Measurements from ENCODE around the gene COL6A5.

The COL6A5 gene, protein sequence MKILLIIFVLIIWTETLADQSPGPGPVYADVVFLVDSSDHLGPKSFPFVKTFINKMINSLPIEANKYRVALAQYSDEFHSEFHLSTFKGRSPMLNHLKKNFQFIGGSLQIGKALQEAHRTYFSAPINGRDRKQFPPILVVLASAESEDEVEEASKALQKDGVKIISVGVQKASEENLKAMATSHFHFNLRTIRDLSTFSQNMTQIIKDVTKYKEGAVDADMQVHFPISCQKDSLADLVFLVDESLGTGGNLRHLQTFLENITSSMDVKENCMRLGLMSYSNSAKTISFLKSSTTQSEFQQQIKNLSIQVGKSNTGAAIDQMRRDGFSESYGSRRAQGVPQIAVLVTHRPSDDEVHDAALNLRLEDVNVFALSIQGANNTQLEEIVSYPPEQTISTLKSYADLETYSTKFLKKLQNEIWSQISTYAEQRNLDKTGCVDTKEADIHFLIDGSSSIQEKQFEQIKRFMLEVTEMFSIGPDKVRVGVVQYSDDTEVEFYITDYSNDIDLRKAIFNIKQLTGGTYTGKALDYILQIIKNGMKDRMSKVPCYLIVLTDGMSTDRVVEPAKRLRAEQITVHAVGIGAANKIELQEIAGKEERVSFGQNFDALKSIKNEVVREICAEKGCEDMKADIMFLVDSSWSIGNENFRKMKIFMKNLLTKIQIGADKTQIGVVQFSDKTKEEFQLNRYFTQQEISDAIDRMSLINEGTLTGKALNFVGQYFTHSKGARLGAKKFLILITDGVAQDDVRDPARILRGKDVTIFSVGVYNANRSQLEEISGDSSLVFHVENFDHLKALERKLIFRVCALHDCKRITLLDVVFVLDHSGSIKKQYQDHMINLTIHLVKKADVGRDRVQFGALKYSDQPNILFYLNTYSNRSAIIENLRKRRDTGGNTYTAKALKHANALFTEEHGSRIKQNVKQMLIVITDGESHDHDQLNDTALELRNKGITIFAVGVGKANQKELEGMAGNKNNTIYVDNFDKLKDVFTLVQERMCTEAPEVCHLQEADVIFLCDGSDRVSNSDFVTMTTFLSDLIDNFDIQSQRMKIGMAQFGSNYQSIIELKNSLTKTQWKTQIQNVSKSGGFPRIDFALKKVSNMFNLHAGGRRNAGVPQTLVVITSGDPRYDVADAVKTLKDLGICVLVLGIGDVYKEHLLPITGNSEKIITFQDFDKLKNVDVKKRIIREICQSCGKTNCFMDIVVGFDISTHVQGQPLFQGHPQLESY (N-terminal part only)

DNA sequence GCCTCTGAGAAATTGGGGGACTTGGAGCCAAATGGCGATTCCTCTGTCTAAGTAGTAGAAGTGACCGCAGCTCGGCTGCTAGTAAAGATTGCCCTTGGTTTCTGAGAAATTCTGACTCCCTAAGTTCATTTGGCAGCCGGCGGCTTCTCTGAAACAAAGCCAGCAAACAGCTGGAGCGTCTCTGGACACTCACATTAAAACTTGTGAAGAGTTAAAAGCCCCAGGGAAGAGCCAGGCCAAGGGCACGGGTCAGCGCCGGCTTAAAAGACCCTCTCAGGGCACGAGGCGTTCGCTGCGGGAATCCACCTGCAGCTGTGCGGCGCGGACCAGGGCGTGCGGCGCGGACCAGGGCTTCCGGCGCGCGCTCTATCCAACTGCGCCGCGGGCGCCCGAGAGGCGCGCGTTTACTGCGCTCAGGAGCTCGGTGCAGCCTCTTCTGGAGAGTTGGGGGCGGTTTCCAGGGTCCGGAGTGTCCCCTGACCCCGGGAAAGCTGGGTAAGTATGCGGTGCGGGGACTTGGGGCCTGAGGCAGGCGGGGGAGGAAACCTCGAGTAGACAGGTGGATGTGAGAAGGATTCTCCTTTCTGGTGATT, at the start of gene COL6A5:
Gene COL6A5 (plus strand): TSS at position 186 of the 593 bp plus-strand sequence. CDS start 27,967 bp downstream, outside the sequence.
- TF ChIP-seq, protein P1, sequence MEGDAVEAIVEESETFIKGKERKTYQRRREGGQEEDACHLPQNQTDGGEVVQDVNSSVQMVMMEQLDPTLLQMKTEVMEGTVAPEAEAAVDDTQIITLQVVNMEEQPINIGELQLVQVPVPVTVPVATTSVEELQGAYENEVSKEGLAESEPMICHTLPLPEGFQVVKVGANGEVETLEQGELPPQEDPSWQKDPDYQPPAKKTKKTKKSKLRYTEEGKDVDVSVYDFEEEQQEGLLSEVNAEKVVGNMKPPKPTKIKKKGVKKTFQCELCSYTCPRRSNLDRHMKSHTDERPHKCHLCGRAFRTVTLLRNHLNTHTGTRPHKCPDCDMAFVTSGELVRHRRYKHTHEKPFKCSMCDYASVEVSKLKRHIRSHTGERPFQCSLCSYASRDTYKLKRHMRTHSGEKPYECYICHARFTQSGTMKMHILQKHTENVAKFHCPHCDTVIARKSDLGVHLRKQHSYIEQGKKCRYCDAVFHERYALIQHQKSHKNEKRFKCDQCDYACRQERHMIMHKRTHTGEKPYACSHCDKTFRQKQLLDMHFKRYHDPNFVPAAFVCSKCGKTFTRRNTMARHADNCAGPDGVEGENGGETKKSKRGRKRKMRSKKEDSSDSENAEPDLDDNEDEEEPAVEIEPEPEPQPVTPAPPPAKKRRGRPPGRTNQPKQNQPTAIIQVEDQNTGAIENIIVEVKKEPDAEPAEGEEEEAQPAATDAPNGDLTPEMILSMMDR (IDR thresholded peaks at IDR 0.05; ENCODE audit: insufficient read depth, missing control alignments), result no peak
- no peak for FAIRE-seq
- no peak for DNase-seq (ENCODE audit: insufficient read length, low spot score)

DNA sequence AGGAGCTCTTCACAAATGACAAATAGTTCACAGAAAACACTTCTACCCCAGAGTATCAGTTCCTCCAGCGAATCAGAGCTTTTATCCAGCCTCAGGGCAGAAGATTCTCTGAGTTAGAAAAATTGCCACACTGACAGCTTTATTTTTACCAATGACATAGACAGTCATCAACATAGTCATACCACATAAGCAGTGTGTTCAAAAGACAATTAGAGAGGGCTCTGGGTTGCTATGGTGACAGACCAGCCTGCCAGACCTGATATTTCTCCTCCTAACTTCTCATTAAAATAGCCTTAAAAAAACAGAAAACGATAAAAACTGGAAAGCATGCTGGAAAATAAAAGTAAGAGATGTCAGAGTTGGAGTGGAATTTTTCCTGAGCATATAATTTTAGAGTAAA, 45.9 kb upstream of the COL6A5 start:
- TF ChIP-seq, protein P1 (IDR thresholded peaks at IDR 0.05; ENCODE audit: insufficient read depth, missing control alignments), result no peak
- no peak for DNase-seq (ENCODE audit: insufficient read length, low spot score)
- no peak for FAIRE-seq

DNA sequence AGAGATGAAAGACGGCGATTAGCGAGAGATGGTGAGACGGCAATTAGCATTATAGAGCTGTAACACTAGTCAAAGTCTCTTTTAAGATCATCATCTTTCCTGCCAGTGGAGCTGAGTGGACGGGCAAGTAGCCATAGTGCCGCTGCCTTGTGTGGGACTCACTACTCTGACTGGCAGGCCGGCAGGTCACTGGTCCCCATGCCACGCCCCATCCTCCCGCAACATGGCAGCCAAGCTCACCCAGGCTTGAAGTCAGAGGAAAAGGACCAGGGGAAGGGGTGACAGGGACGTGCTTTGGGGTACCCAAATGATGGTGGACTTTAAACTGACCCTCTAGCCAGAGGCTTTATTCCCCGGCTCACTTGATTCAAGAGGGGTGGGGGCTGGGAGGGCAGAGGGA, 44.6 kb upstream of the COL6A5 start:
- TF ChIP-seq, protein P1 (IDR thresholded peaks at IDR 0.05; ENCODE audit: insufficient read depth, missing control alignments), result no peak
- no peak for FAIRE-seq
- no peak for DNase-seq (ENCODE audit: insufficient read length, low spot score)

DNA sequence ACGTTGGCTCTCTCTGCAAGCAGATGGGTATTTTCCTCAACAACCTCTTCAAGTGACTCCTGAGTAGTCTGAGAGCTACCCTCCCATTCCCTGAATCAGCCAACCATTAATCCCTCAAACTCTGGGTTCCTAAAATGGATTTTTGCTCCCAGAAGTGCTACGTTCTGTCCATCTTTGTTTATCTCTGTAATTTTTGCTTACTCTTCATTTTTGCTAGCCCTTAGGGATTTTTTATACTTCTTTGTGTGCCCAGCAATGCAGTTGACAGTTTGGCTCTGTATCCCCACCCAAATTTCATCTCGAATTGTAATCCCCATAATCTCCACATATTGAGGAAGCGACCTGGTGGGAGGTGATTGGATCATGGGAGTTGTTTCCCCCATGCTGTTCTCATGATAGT, 35.4 kb upstream of the COL6A5 start:
- FAIRE-seq (no peak), DNase-seq (ENCODE audit: insufficient read length, low spot score) (no peak)
- TF ChIP-seq, protein P1 (IDR thresholded peaks at IDR 0.05; ENCODE audit: insufficient read depth, missing control alignments), result no peak

DNA sequence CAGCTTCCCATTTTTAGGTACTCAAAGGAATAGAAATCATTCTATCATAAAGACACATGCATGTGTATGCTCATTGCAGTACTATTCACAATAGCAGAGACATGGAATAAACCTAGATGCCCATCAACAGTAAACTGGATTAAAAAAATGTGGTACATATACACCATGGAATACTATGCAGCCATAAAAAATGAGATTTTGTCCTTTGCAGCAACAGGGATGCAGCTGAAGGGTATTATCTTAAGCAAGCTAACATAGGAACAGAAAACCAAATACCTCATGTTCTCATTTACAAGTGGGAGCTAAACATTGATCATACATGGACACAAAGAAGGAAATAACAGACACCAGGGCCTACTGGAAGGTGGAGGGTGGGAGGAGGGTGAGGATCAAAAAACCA, 33.1 kb upstream of the COL6A5 start:
- FAIRE-seq (no peak), DNase-seq (ENCODE audit: insufficient read length, low spot score) (no peak)
- TF ChIP-seq, protein P1 (IDR thresholded peaks at IDR 0.05; ENCODE audit: insufficient read depth, missing control alignments), result no peak

DNA sequence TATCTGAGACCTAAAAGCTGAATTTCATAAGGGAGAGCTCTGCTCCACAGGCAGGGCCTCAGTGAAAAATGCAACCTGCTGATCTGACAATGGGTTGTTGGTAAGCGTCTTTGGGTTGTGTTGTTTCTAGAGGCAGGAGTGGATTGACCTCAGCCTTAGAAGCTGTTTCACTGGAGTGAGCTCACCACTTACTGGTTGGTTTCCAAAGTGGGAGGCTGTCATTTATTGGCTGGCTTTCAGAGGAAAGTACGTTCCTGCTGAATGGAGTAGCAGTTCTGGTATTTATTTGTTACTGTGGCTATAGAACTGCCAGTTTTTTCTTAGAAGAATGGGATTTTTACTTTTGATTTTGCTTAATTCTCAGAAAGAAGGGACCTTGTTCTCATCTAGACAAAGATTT, 29.3 kb upstream of the COL6A5 start:
- no peak for DNase-seq (ENCODE audit: insufficient read length, low spot score)
- TF ChIP-seq, protein P1 (IDR thresholded peaks at IDR 0.05; ENCODE audit: insufficient read depth, missing control alignments), result no peak
- no peak for FAIRE-seq

Measured in D721Med (cell line).